AG04449 (cell line): ENCODE results near the gene CTNNA2.

Experiments used
- CTCF ChIA-PET: fragments of 350-600 bp; formaldehyde crosslinking; extraction: SDS; loops from one replicate; lab custom pipeline; 2021; ENCODE audit warnings: antibody characterized with exemption; lab: Yijun Ruan, JAX
- POLR2A ChIA-PET: fragments of 400-600, 350-600 bp; formaldehyde crosslinking; extraction: SDS; loops from one replicate; lab custom pipeline; 2020; ENCODE audit warnings: antibody characterized with exemption, inconsistent platforms; lab: Yijun Ruan, JAX
- DNase-seq: peaks from one replicate; pipeline ENCODE4 v3.0.0-alpha.2; 2010; ENCODE audit warnings: low read depth, low spot score
- H3K4me3 ChIP-seq: 2 replicates; pipeline ENCODE4 v1.5.1; 2011; ENCODE audit warnings: low read depth, mild to moderate bottlenecking, control low read depth, low read length
- TF ChIP-seq, protein P1 (sequence below): IDR thresholded peaks from one replicate; pipeline ENCODE4 v1.5.1; 2011; ENCODE audit warnings: mild to moderate bottlenecking, moderate library complexity, low read length, control low read depth, inconsistent platforms; ENCODE audit not compliant: insufficient read depth; ENCODE audit errors: missing control alignments

Gene CTNNA2

DNA sequence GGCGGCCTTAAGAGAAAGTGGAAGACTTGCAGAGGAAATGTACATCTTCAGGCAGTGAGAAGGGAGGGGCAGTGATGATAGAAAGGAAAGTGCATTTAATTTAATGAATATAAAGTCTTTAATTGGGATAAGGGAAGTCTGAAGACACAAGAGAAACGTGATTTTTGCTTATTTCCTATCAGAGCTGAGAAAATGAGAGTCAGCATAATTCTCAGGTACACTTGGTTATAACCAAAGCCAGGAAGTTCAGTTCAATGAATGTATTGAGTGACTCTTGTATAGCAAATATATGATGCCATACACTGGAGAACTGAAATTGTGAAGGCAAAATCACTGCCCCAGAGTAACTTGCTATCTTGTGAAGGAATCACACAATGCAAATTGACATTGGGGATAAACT lies 535.4 kb downstream of the CTNNA2 start:
- POLR2A ChIA-PET = no interaction called here
- no peak overlapping the region for H3K4me3 ChIP-seq
- TF ChIP-seq, protein P1, sequence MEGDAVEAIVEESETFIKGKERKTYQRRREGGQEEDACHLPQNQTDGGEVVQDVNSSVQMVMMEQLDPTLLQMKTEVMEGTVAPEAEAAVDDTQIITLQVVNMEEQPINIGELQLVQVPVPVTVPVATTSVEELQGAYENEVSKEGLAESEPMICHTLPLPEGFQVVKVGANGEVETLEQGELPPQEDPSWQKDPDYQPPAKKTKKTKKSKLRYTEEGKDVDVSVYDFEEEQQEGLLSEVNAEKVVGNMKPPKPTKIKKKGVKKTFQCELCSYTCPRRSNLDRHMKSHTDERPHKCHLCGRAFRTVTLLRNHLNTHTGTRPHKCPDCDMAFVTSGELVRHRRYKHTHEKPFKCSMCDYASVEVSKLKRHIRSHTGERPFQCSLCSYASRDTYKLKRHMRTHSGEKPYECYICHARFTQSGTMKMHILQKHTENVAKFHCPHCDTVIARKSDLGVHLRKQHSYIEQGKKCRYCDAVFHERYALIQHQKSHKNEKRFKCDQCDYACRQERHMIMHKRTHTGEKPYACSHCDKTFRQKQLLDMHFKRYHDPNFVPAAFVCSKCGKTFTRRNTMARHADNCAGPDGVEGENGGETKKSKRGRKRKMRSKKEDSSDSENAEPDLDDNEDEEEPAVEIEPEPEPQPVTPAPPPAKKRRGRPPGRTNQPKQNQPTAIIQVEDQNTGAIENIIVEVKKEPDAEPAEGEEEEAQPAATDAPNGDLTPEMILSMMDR = no peak
- no peak for DNase-seq
- CTCF ChIA-PET = interaction anchor here (0.9 kb wide), 1 partner anchor 191 kb away, joined by 4 read pairs; no protein-coding TSS in a partner anchor

- CTCF ChIA-PET = interaction anchor here (1.2 kb wide), 1 partner anchor 24 kb away, joined by 3 read pairs; no protein-coding TSS in a partner anchor
- no peak for DNase-seq
- TF ChIP-seq, protein P1 = no peak
- POLR2A ChIA-PET = no interaction called here
- no peak overlapping the region for H3K4me3 ChIP-seq
Observed at GRCh38 chr2:80050246-80050645, 537.4 kb downstream of the CTNNA2 start.

GRCh38 chr2:80053522-80054345 lies 540.9 kb downstream of the CTNNA2 start:
- DNase-seq = no peak
- CTCF ChIA-PET = interaction anchor here (1.2 kb wide), 1 partner anchor 21 kb away, joined by 3 read pairs; no protein-coding TSS in a partner anchor
- no peak overlapping the region for H3K4me3 ChIP-seq
- POLR2A ChIA-PET = no interaction called here
- TF ChIP-seq, protein P1 = no peak

DNA sequence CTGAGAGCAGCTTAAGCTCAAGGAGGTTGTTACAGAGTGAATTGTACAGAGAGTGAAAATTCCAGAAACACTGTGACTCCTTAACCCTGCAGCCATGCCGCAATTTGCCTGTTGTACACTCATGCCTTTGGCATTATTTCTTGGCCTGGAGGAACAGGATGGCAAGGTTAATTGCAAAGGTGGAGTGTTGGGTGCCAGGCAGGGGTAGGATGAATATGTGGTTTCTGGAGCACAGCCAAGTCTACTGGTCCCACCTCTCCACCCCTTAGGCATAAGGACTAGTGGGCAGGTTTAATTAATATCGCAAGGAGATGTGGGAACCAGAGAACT lies 541.5 kb downstream of the CTNNA2 start:
- CTCF ChIA-PET = interaction anchor here (1.2 kb wide), 1 partner anchor 21 kb away, joined by 3 read pairs; no protein-coding TSS in a partner anchor
- POLR2A ChIA-PET = no interaction called here
- TF ChIP-seq, protein P1 = no peak
- no peak overlapping the region for H3K4me3 ChIP-seq
- DNase-seq = no peak

GRCh38 chr2:80057956-80058355 lies 545.1 kb downstream of the CTNNA2 start:
- CTCF ChIA-PET = interaction anchor here (1.0 to 2.2 kb wide), 2 partner anchors 15 to 181 kb away, joined by 4 to 13 read pairs; no protein-coding TSS in a partner anchor
- POLR2A ChIA-PET = no interaction called here
- H3K4me3 ChIP-seq = no peak overlapping the region
- DNase-seq = no peak
- TF ChIP-seq, protein P1 = no peak

- TF ChIP-seq, protein P1 = no peak
- ChIA-PET POLR2A (no interaction called here), CTCF (interaction anchor here (2.2 kb wide), 1 partner anchor 14 kb away, joined by 13 read pairs; no protein-coding TSS in a partner anchor)
- no peak overlapping the region for H3K4me3 ChIP-seq
- DNase-seq = no peak
Observed at GRCh38 chr2:80058562-80058961, 545.7 kb downstream of the CTNNA2 start.
